ENCODE measurements around the gene PCDHGA6.

The PCDHGA6 gene

GRCh38 chr5:141422742-141423291 is 49.1 kb downstream of the PCDHGA6 start:
- ATAC-seq, result no peak

- no peak for ATAC-seq
Observed at GRCh38 chr5:141427783-141428426, 54.2 kb downstream of the PCDHGA6 start.

All from activated CD4-positive, CD25-positive, alpha-beta regulatory T cell treated with anti-CD3 and anti-CD28 coated beads, Interleukin-2, amount 50 U/mL, for 24 hours (primary cell).